NOMO-1 (cell line): ENCODE data around the gene MACF1.
"Not testable (repeated sequence)": the region's sequence is repeated elsewhere in the genome, so short reads cannot be mapped to it uniquely, and the experiment has no call there.

Experiments
- DNase-seq, 2 experiments: peaks; one replicate each; lab custom pipeline; 2025; ENCODE audit not compliant: unreplicated experiment in 2 of 2; lab: John Stamatoyannopoulos, UW

MACF1 gene

GRCh38 chr1:39526466-39527189 lies 322.1 kb downstream of the MACF1 start:
- DNase-seq, result no peak

- DNase-seq, result not testable (repeated sequence)
Observed at GRCh38 chr1:39527190-39527579, 322.7 kb downstream of the MACF1 start.

GRCh38 chr1:39528082-39528481 lies 323.6 kb downstream of the MACF1 start:
- no peak for DNase-seq

- DNase-seq, result peak; percentile 44 to 51
Observed at GRCh38 chr1:39529901-39530535, 325.5 kb downstream of the MACF1 start.

- DNase-seq, result no peak
Observed at GRCh38 chr1:39531526-39531925, 327.0 kb downstream of the MACF1 start.

GRCh38 chr1:39533442-39533841 lies 328.9 kb downstream of the MACF1 start:
- no peak for DNase-seq
